Right cardiac atrium (tissue), 5 donors: ENCODE data around the gene GRIK2. TPM values are rescaled to one million over a fixed set of nuclear protein-coding genes. Genes with fewer than 3 reads are reported as not detected.
"Not testable (repeated sequence)": the region's sequence is repeated elsewhere in the genome, so short reads cannot be mapped to it uniquely, and the experiment has no call there.

Experiments used
- ATAC-seq, 2 donors: fragments of 200-7000 bp; cut with Tn5 transposase; one replicate each; pipeline versions ENCODE4 v1.8.0 to v1.9.1; 2020; ENCODE audit warnings: moderate library complexity in 2 of 2, mild to moderate bottlenecking in 1 of 2
- DNase-seq, 3 donors: peaks; one replicate each; pipeline ENCODE4 v3.0.0-alpha.2; 2020
- H3K27ac ChIP-seq: one replicate; pipeline ENCODE4 v1.5.1; 2013; ENCODE audit warnings: mild to moderate bottlenecking, low read length, control low read depth, moderate library complexity
- H3K27me3 ChIP-seq: one replicate; pipeline ENCODE4 v1.6.1; 2013; ENCODE audit not compliant: control insufficient read depth, insufficient read depth
- H3K4me1 ChIP-seq: one replicate; pipeline ENCODE4 v1.6.1; 2013; ENCODE audit warnings: low read length; ENCODE audit not compliant: control insufficient read depth, insufficient read depth
- H3K4me3 ChIP-seq: one replicate; pipeline ENCODE4 v1.5.1; 2013; ENCODE audit warnings: low read length, control low read depth
- H3K9me3 ChIP-seq: one replicate; pipeline ENCODE4 v1.6.1; 2013; ENCODE audit warnings: low read length; ENCODE audit not compliant: control insufficient read depth
- WGBS: extraction: QIAGEN DNeasy Blood & Tissue Kit; methylation state at CpG from one replicate; pipeline ENCODE4 v1.1.7; 2013; 5-methylcytosine and 5-hydroxymethylcytosine counted together
- intact Hi-C, 4 donors: fragments of 100-400 bp; cut with DNase I; formaldehyde crosslinking; loops; one replicate each; pipeline versions ENCODE4 v1.11.0 to v1.14.0; 2022 to 2023
- polyA plus RNA-seq: library from polyadenylated mRNA; stranded (reverse); fragments of 200-250 nt; gene quantifications from one replicate; pipeline ENCODE4 v1.2.3, GENCODE V29; 2013
- total RNA-seq, 4 donors: library from RNA; stranded (reverse); fragmentation: NEBNext Ultra II Directional; extraction: Animal tissue kit (Norgen Biotek cat#: 25700); gene quantifications; one replicate each; pipeline ENCODE4 v1.2.1, GENCODE V29; 2021
- donor health status: healthy with polysubstance abuse.
- donor health status: DM: no; HTN: yes; CAD: no.
- donor health status: DM: no; HTN: no; CAD: no.
- donor health status: DM: no; HTN: yes; CAD: no; lungs with severe emphysema.
- donor health status: DM: yes; HTN: yes; CAD: no.

Gene GRIK2
- total and polyA plus RNA-seq, 5 donors: 7.6 to 26.7 (median 15.2) TPM

DNA sequence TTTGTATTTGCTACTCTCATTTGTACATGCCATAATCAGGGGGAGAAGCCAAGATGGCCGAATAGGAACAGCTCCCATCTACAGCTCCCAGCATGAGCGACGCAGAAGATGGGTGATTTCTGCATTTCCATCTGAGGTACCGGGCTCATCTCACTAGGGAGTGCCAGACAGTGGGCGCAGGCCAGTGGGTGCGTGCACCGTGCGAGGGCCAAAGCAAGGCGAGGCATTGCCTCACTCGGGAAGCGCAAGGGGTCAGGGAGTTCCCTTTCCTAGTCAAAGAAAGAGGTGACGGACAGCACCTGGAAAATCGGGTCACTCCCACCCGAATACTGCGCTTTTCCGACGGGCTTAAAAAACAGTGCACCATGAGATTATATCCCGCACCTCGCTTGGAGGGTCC, 694.7 kb downstream of the GRIK2 start:
- WGBS: 93% methylated on average over 19 of the region's 19 CpGs
- intact Hi-C loops, H3K4me3 ChIP-seq, ATAC-seq, H3K4me1 ChIP-seq, H3K27me3 ChIP-seq, DNase-seq, H3K27ac ChIP-seq, H3K9me3 ChIP-seq: not testable (repeated sequence)

GRCh38 chr6:102114402-102114801, 720.9 kb downstream of the GRIK2 start:
- WGBS: 32% methylated on average over 2 of the region's 2 CpGs
- Histone ChIP-seq H3K27me3 (no peaks in the 10 kb centered on the region), H3K9me3 (no peaks in the 10 kb centered on the region), H3K4me1 (no peaks in the 10 kb centered on the region), H3K27ac (no peak overlapping the region), H3K4me3 (no peak overlapping the region)
- DNase-seq (no peak), ATAC-seq (no peak)
- intact Hi-C loops: no loop called here

- Histone ChIP-seq H3K9me3 (no peaks in the 10 kb centered on the region), H3K27me3 (no peaks in the 10 kb centered on the region), H3K27ac (no peak overlapping the region), H3K4me3 (no peak overlapping the region), H3K4me1 (no peaks in the 10 kb centered on the region)
- DNase-seq: no peak
- WGBS: 50% methylated on average over 1 of the region's 1 CpG
- intact Hi-C loops: no loop called here
- no peak for ATAC-seq
Observed at GRCh38 chr6:102115911-102116310, 722.4 kb downstream of the GRIK2 start.

DNA sequence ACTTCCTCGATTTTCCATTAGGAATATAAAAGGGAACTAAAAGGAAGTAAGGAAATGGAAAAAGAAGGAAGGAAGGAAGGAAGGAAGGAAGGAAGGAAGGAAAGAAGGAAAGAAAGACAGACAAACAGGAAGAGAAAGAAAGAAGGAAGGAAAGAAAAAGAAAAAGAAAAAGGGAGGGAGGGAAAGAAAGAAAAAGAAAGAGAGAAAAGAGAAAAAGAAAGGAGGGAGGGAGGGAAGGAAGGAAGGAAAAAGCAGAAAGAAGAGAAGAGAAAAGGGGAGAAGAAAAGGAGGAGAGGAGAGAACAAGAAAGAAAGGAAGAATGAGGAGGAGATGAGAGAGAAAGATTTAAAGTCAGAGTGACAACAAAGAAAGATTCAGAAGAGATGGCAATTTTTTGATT, 724.5 kb downstream of the GRIK2 start:
- Histone ChIP-seq H3K4me1 (no peaks in the 10 kb centered on the region), H3K27me3 (no peaks in the 10 kb centered on the region), H3K4me3 (no peak overlapping the region), H3K9me3 (no peaks in the 10 kb centered on the region), H3K27ac (no peak overlapping the region)
- intact Hi-C loops: no loop called here
- WGBS: 84% methylated on average over 1 of the region's 1 CpG
- ATAC-seq (no peak), DNase-seq (no peak)
